DND-41 (cell line): ENCODE measurements around the gene PBX4.

ENCODE experiments used
- CTCF ChIP-seq: IDR thresholded peaks from 2 replicates; pipeline ENCODE4 v1.5.1; 2012; ENCODE audit warnings: borderline replicate concordance, low read length, moderate library complexity, mild to moderate bottlenecking; ENCODE audit not compliant: poor library complexity, severe bottlenecking; ENCODE audit errors: extremely low read depth
- EZH2 ChIP-seq: IDR thresholded peaks from 3 replicates; pipeline ENCODE4 v1.6.1; 2012; ENCODE audit warnings: borderline replicate concordance, low read depth, mild to moderate bottlenecking, moderate library complexity, low read length, inconsistent platforms; ENCODE audit not compliant: severe bottlenecking

DNA sequence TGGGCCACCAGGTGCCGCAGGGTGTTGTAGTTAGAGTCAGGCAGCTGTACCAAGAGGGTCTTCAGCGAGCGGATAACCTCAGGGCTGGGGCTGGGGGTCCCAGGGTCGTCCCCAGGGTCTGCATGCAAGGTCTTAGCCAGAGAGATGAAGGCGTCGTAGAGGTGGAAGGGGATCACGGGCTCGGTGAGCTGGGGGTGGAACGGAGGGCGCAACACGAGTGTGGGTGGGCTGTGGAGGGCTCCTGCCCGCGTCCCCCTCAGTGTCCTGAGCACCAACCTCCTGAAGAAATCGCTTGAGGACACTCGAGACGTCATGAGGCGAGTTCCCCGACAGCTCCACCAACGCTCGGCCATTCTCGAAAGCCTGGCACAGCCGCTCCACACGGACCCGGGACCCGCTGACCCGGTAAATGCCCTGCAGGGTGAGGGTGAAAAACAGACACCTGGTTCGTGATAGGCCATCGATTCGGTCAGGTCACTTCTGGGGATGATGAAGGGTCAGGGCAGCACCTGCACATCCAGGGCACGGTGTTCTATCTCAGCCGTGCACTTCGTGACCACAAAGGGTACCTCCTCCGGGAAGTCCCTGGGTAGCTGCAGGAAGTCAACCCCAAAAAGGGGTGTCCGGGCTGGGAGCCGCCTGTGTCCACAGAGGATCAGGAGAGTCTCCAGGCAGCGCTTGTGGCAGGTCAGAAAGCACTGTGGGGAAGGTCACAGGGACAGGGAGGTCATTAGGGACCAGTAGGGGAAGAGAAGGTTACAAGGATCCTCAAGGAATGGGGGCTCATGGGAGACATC is 16.2 kb upstream of the PBX4 start:
- TF ChIP-seq CTCF (no peak), EZH2 (no peak)
